Kidney (tissue), 14 donors: ENCODE data around the gene SLC5A10. TPM values are rescaled to one million over a fixed set of nuclear protein-coding genes. Genes with fewer than 3 reads are reported as not detected.

Experiments used
- DNase-seq, 5 donors: peaks; one replicate each; pipeline ENCODE4 v3.0.0-alpha.2; 2013 to 2020
- FAIRE-seq: peaks from 2 replicates; lab custom pipeline; 2012; peaks lifted over from hg19 to GRCh38; lab: Jason Lieb, UNC
- H3K27ac ChIP-seq, 2 donors: one replicate each; pipeline ENCODE4 v1.7.0; 2013; ENCODE audit warnings: low read depth in 2 of 2, low read length in 2 of 2, inconsistent platforms in 1 of 2
- H3K27me3 ChIP-seq: one replicate; pipeline ENCODE4 v1.7.1; 2013; ENCODE audit warnings: low read length, inconsistent platforms; ENCODE audit not compliant: control insufficient read depth, insufficient read depth
- H3K36me3 ChIP-seq, 3 donors: one replicate each; pipeline versions ENCODE4 v1.7.0 to v1.7.1; 2013; ENCODE audit warnings: low read length in 3 of 3, control low read depth in 1 of 3, inconsistent platforms in 1 of 3; ENCODE audit not compliant: insufficient read depth in 3 of 3, control insufficient read depth in 2 of 3
- H3K4me1 ChIP-seq, 3 donors: one replicate each; pipeline versions ENCODE4 v1.7.0 to v1.7.1; 2013; ENCODE audit warnings: low read length in 3 of 3, inconsistent platforms in 1 of 3, low read depth in 1 of 3; ENCODE audit not compliant: control insufficient read depth in 2 of 3, insufficient read depth in 2 of 3
- H3K4me3 ChIP-seq, 3 donors: one replicate each; pipeline versions ENCODE4 v1.7.0 to v1.8.1; 2013; ENCODE audit warnings: low read length in 3 of 3, control low read depth in 1 of 3, inconsistent platforms in 1 of 3
- H3K9ac ChIP-seq, 3 donors: one replicate each; pipeline versions ENCODE4 v1.7.0 to v1.7.1; 2013; ENCODE audit warnings: low read length in 3 of 3, control low read depth in 1 of 3, inconsistent platforms in 1 of 3
- H3K9me3 ChIP-seq, 3 donors: one replicate each; pipeline versions ENCODE4 v1.7.0 to v1.7.1; 2013; ENCODE audit warnings: low read length in 3 of 3, control low read depth in 1 of 3, inconsistent platforms in 1 of 3; ENCODE audit not compliant: control insufficient read depth in 2 of 3, insufficient read depth in 1 of 3
- CTCF ChIP-seq: IDR thresholded peaks from 3 replicates; pipeline ENCODE4 v1.5.1; 2012; ENCODE audit warnings: mild to moderate bottlenecking, moderate library complexity, borderline replicate concordance; ENCODE audit not compliant: insufficient read depth; ENCODE audit errors: extremely low read depth
- intact Hi-C: fragments of 100-400 bp; cut with DNase I; formaldehyde crosslinking; loops from one replicate; pipeline ENCODE4 v1.11.1; 2022
- polyA plus RNA-seq: library from polyadenylated mRNA; stranded (reverse); fragments of 350-450 nt; fragmentation: Illumina TruSeq; extraction: RNeasy Lipid Tissue Mini Kit (QIAGEN cat#74804); gene quantifications from one replicate; pipeline ENCODE4 v1.2.3, GENCODE V29; 2014; ENCODE audit warnings: low read depth, low replicate concordance; ENCODE audit not compliant: insufficient read depth
- total RNA-seq: library from RNA; stranded (reverse); fragmentation: NEBNext Ultra II Directional; extraction: Animal tissue kit (Norgen Biotek cat#: 25700); gene quantifications from one replicate; pipeline ENCODE4 v1.2.1, GENCODE V29; 2021
- donor health status: control.
- donor health status: control.
- donor health status: control.
- donor health status: control.
- donor health status: control.
- donor health status: DM: yes; HTN: yes; CAD: no.
- donor health status: Normal renal cell carcinoma (clear cell type).

Gene SLC5A10
- total and polyA plus RNA-seq, 2 donors from 2014 or later, result 9.7 to 16.5 TPM

- Histone ChIP-seq H3K9me3 (no peaks in the 10 kb centered on the region), H3K36me3 (no peaks in the 10 kb centered on the region), H3K27me3 (no peaks in the 10 kb centered on the region), H3K4me3 (no peak overlapping the region), H3K4me1 (peaks cover 0 to 6% (median 5%) of the 10 kb centered on the region in 3 donors), H3K27ac (no peak overlapping the region), H3K9ac (no peak overlapping the region)
- intact Hi-C loops, result no loop called here
- no peak for FAIRE-seq
- peak in 3 of 5 donors; percentile 30 to 50 (median 36) for DNase-seq
- TF ChIP-seq CTCF, result no peak
Observed at GRCh38 chr17:18946536-18946935, 5.4 kb upstream of the SLC5A10 start.

- no peak for DNase-seq
Observed at GRCh38 chr17:18947866-18948265, 4.1 kb upstream of the SLC5A10 start.

GRCh38 chr17:18948476-18949006 is 3.4 kb upstream of the SLC5A10 start:
- intact Hi-C loops, result no loop called here
- FAIRE-seq (no peak), DNase-seq (peak in 2 of 5 donors; percentile 16 to 30)
- H3K9me3 ChIP-seq, result no peaks in the 10 kb centered on the region
- H3K27ac ChIP-seq, result no peak overlapping the region
- TF ChIP-seq CTCF, result no peak
- peaks cover 0 to 8% (median 5%) of the 10 kb centered on the region in 3 donors for H3K4me1 ChIP-seq
- no peaks in the 10 kb centered on the region for H3K27me3 ChIP-seq
- H3K9ac ChIP-seq, result no peak overlapping the region
- H3K4me3 ChIP-seq, result no peak overlapping the region
- H3K36me3 ChIP-seq, result no peaks in the 10 kb centered on the region

More at GRCh38 chr17:18947866-18948265, 4.1 kb upstream of the SLC5A10 start:
- no peak overlapping the region for H3K9ac ChIP-seq
- no peaks in the 10 kb centered on the region for H3K36me3 ChIP-seq
- H3K27ac ChIP-seq, result no peak overlapping the region
- FAIRE-seq, result no peak
- H3K4me3 ChIP-seq, result no peak overlapping the region
- H3K4me1 ChIP-seq, result peaks cover 0 to 8% (median 5%) of the 10 kb centered on the region in 3 donors
- TF ChIP-seq CTCF, result no peak
- intact Hi-C loops, result no loop called here
- H3K27me3 ChIP-seq, result no peaks in the 10 kb centered on the region
- H3K9me3 ChIP-seq, result no peaks in the 10 kb centered on the region

GRCh38 chr17:18949566-18949965 is 2.4 kb upstream of the SLC5A10 start:
- H3K27me3 ChIP-seq, result no peaks in the 10 kb centered on the region
- H3K36me3 ChIP-seq, result no peaks in the 10 kb centered on the region
- no peak for TF ChIP-seq CTCF
- peaks cover 0 to 8% (median 5%) of the 10 kb centered on the region in 3 donors for H3K4me1 ChIP-seq
- H3K9ac ChIP-seq, result peak overlapping the region in 1 of 3 donors; percentile 26
- no peaks in the 10 kb centered on the region for H3K9me3 ChIP-seq
- H3K27ac ChIP-seq, result no peak overlapping the region
- H3K4me3 ChIP-seq, result no peak overlapping the region
- intact Hi-C loops, result no loop called here
- no peak for FAIRE-seq
- DNase-seq, result no peak
